NCI-H82 treated with DMSO at 0.1 percent for 48 hours (cell line): Measurements from ENCODE around the gene SFN.

Experiments
- DNase-seq: peaks from one replicate; lab custom pipeline; 2025; ENCODE audit not compliant: unreplicated experiment; lab: John Stamatoyannopoulos, UW

The SFN gene

GRCh38 chr1:26910343-26911160 lies 47.6 kb downstream of the SFN start:
- DNase-seq: no peak

DNA sequence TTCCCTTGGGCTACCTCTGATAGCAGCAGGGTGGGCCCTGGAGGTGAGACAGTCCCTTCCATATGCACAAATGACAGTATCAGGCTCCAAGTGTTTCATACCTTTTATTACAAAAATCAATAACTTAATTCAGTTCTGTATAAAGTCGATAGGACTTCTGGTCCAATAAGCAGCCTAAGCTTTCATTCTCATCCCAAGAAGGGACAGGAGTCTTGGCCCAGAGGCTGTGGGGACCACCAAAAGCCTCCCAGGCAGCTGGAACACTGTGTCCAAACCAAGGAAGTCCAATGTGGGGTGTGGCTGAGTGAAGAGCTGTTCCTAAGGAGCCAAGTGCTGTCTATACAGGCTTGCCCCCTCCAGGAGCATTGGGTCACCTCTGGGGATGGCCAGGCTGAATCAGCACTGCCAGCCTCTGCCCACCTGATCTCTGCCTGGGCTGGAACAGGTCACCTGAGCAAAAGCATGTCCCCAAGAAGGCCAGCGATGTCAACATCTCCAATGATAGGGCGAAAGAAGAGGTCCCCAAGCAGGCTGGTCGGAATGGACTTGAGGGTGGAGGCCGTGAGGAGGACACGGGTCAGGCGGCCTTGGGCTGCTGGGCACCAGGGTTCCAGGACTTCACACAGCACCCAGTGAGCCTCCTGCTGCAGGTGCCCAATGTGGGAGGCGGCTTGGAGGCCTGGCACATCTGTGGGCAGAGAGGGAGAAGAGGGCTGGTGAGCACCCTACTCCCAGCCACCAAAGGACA lies 48.6 kb downstream of the SFN start:
- DNase-seq: no peak

GRCh38 chr1:26912147-26912490 lies 49.2 kb downstream of the SFN start:
- DNase-seq: no peak

- no peak for DNase-seq
These were observed 50.4 kb downstream of the SFN start for GRCh38 chr1:26913389-26913753.
